BLaER1 (cell line): Measurements from ENCODE around the gene NR2F2.

Experiments
- H3K27ac ChIP-seq: shearing (Covaris generic); formaldehyde crosslinking; 2 replicates; pipeline ENCODE4 v1.8.1; 2022
- H3K27me3 ChIP-seq: shearing (Covaris generic); formaldehyde crosslinking; 2 replicates; pipeline ENCODE4 v1.8.1; 2022
- H3K36me3 ChIP-seq: shearing (Covaris generic); formaldehyde crosslinking; 2 replicates; pipeline ENCODE4 v1.8.1; 2022
- H3K4me1 ChIP-seq: shearing (Covaris generic); formaldehyde crosslinking; 2 replicates; pipeline ENCODE4 v1.8.1; 2022
- H3K4me2 ChIP-seq: shearing (Covaris generic); formaldehyde crosslinking; 2 replicates; pipeline ENCODE4 v1.8.1; 2022
- H3K4me3 ChIP-seq: shearing (Covaris generic); formaldehyde crosslinking; 2 replicates; pipeline ENCODE4 v1.8.1; 2022
- H3K9ac ChIP-seq: shearing (Covaris generic); formaldehyde crosslinking; 2 replicates; pipeline ENCODE4 v1.8.1; 2022
- H3K9me3 ChIP-seq: shearing (Covaris generic); formaldehyde crosslinking; 2 replicates; pipeline ENCODE4 v1.8.1; 2022
- H4K20me1 ChIP-seq: shearing (Covaris generic); formaldehyde crosslinking; 2 replicates; pipeline ENCODE4 v1.8.1; 2022
- Cebpa-rat ChIP-seq: shearing (Covaris generic); IDR thresholded peaks from 2 replicates; pipeline ENCODE4 v1.8.1; 2022

Gene NR2F2

DNA sequence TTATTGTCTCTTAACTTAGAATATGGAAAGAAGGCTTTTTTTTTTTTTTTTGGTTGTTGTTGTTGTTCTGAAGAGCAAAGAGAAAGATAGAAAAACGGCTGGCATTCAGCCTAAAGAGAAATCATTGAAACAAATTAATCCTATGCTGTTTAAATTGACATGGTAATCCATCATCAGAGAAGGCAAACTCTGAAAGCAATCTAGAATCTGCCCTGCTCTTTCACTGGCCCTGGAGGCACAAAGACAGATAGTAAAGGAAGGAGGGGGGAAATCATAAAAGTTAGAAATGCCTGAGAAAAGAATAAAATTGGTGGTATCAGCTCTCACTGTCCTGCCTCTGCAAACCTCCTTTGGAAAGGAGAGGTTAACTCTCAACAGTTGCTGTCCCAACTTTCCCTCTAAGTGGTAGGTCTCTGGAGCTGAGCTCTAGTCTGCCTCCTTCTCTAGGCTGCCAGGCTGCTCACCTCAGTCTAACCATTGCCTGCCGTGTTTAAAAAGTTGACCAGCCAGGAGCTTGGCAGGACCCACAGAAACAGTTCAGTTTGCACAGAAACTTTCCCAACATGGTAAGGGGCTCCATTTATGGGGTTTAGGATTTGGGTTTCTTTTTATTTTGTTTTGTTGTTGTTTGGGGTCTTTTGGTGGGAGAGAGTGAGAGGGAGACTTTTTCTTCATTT lies 13.4 kb upstream of the NR2F2 start:
- no peak for TF ChIP-seq Cebpa-rat
- no peak overlapping the region for H3K4me2 ChIP-seq

DNA sequence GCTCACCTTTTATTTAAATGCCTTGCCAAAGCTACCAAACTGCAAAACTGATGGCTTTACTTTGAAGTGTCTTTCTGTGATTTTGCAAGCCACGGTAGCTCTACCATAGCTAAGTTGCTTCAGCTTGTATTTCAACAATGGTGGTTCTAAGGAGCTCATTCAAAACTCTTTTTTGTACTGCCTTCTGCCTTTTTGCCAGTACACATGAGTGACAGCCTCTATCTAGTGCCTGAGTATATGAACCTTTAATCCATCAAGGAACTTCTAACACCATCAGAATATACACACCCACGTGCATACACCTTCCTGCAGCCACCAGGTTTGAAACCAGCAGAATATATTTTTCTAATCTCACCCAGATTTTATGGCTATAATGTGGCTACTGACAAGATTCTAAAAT lies 10.4 kb upstream of the NR2F2 start:
- Histone ChIP-seq H3K36me3 (no peaks in the 10 kb centered on the region), H3K9ac (no peak overlapping the region), H3K27me3 (peaks cover 94% of the 10 kb centered on the region), H3K9me3 (peaks cover 25% of the 10 kb centered on the region), H4K20me1 (peaks cover 45% of the 10 kb centered on the region), H3K4me1 (no peaks in the 10 kb centered on the region), H3K27ac (no peak overlapping the region), H3K4me3 (no peak overlapping the region), H3K4me2 (no peak overlapping the region)
- TF ChIP-seq Cebpa-rat: no peak

More for the DNA sequence above, 13.4 kb upstream of the NR2F2 start:
- H3K4me3 ChIP-seq: no peak overlapping the region
- peaks cover 16% of the 10 kb centered on the region; the same call in 1 of the 2 replicates for H4K20me1 ChIP-seq
- H3K27me3 ChIP-seq: peaks cover 67% of the 10 kb centered on the region
- H3K4me1 ChIP-seq: no peaks in the 10 kb centered on the region
- peaks cover 9% of the 10 kb centered on the region for H3K9me3 ChIP-seq
- H3K9ac ChIP-seq: no peak overlapping the region
- H3K27ac ChIP-seq: no peak overlapping the region
- no peaks in the 10 kb centered on the region for H3K36me3 ChIP-seq

- Histone ChIP-seq H3K4me2 (no peak overlapping the region), H3K4me3 (no peak overlapping the region), H3K9ac (no peak overlapping the region), H3K4me1 (no peaks in the 10 kb centered on the region), H3K27ac (no peak overlapping the region), H4K20me1 (peaks cover 54% of the 10 kb centered on the region), H3K27me3 (peaks cover 95% of the 10 kb centered on the region), H3K36me3 (no peaks in the 10 kb centered on the region), H3K9me3 (peaks cover 25% of the 10 kb centered on the region)
- no peak for TF ChIP-seq Cebpa-rat
Observed at GRCh38 chr15:96320703-96321638, 9.5 kb upstream of the NR2F2 start.

DNA sequence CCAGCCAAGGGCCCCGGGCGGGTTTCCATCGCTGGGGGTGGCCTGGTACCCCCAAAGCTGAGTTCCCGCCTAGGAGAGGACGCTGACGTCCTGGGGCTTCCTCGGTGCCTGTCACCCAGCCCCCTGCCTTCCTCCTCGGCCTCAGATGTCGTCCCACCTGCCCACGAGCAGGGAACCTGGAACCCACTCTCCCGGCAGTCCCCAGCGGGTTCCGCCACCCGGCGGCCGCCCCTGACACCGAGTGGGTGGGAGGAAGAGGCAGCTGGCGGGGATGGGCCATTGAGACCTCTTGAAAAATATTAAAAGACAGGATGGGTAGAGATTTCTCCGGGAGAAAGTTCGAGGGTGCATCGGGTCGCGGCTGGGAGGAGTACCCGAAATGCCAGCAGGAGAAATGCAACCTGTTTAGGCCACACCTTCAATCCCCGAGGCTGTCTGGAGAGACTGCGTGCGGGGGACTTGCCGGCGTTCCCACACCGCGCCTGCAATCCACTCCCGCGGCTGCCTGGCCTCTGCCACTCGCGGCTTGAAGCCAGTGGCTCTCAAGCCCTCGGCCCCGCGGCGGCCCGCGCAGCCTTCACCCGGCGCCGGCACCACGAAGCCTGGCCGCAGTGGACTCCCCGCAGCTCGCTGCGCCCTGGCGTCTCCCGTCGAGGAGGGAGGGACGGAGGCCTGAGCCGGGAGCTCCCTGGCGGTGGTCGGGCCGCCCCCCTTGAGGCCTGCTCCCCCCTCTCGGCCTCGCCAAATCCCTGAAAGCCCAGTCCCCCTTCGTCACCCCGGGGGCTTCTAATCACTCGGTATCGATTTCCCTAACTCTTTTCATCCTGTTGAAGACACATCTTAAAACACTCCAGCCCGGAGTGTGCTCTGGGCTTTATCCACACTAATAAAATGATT lies 8.6 kb upstream of the NR2F2 start:
- H3K9me3 ChIP-seq: peaks cover 25% of the 10 kb centered on the region
- no peak overlapping the region for H3K27ac ChIP-seq
- TF ChIP-seq Cebpa-rat: no peak
- H3K36me3 ChIP-seq: no peaks in the 10 kb centered on the region
- H3K4me3 ChIP-seq: no peak overlapping the region
- H3K4me1 ChIP-seq: no peaks in the 10 kb centered on the region
- peaks cover 99% of the 10 kb centered on the region for H3K27me3 ChIP-seq
- H4K20me1 ChIP-seq: peaks cover 62% of the 10 kb centered on the region
- H3K4me2 ChIP-seq: no peak overlapping the region
- H3K9ac ChIP-seq: no peak overlapping the region

GRCh38 chr15:96322536-96323318 lies 7.8 kb upstream of the NR2F2 start:
- Histone ChIP-seq H3K9ac (no peak overlapping the region), H3K36me3 (no peaks in the 10 kb centered on the region), H3K4me3 (no peak overlapping the region), H3K4me1 (no peaks in the 10 kb centered on the region), H3K27ac (no peak overlapping the region), H3K27me3 (peaks cover 99% of the 10 kb centered on the region), H3K9me3 (peaks cover 25% of the 10 kb centered on the region), H3K4me2 (no peak overlapping the region), H4K20me1 (peaks cover 65% of the 10 kb centered on the region)
- no peak for TF ChIP-seq Cebpa-rat

GRCh38 chr15:96323319-96324145 lies 7.0 kb upstream of the NR2F2 start:
- H3K4me1 ChIP-seq: no peaks in the 10 kb centered on the region
- H3K36me3 ChIP-seq: no peaks in the 10 kb centered on the region
- no peak overlapping the region for H3K4me3 ChIP-seq
- H3K27me3 ChIP-seq: peaks cover 100% of the 10 kb centered on the region
- H3K9ac ChIP-seq: no peak overlapping the region
- peaks cover 25% of the 10 kb centered on the region for H3K9me3 ChIP-seq
- no peak overlapping the region for H3K27ac ChIP-seq
- TF ChIP-seq Cebpa-rat: no peak
- peaks cover 73% of the 10 kb centered on the region for H4K20me1 ChIP-seq
- no peak overlapping the region for H3K4me2 ChIP-seq

DNA sequence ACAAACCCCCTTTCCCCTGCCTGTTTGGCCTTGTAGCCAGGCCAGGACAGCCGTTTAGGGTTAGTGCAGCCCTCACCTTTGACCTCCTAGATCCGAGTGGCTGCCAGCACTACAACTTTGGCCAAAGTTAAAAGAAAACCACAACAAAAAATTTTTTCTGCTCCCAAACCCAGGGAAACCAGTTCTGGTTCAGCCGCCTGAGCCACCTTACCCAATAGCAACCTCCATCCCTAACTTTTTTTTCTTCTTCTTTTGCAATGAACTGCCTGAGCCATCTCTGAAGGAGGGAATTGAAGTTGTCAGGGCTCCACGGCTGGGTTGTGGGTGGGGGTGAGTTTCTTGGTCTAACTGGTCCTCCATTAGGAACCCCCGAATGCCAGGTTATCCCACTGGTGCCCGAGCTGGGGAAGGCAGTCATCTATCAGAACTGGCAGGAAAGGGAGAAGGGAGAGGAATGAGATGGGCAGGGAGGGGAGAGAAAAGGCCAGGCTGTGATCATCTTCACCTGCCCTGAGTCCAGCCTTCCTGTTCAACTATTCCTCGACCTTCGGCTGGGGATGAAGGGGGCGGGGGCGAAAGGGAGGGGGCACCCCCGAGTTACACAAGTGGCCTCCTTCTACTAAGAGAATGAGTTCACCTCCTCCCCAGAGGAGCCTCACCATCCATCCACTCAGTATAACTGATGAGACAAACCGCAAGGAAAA lies 6.2 kb upstream of the NR2F2 start:
- Histone ChIP-seq H3K4me2 (no peak overlapping the region), H3K9ac (no peak overlapping the region), H3K9me3 (peaks cover 25% of the 10 kb centered on the region), H3K36me3 (no peaks in the 10 kb centered on the region), H3K27ac (no peak overlapping the region), H3K4me3 (no peak overlapping the region), H3K4me1 (no peaks in the 10 kb centered on the region), H4K20me1 (peaks cover 81% of the 10 kb centered on the region), H3K27me3 (peaks cover 100% of the 10 kb centered on the region)
- TF ChIP-seq Cebpa-rat: no peak
